Keratinocyte (primary cell): ENCODE data around the gene GSG1. TPM values are rescaled to one million over a fixed set of nuclear protein-coding genes. Genes with fewer than 3 reads are reported as not detected.

ENCODE experiments used
- DNase-seq: peaks from one replicate; pipeline ENCODE4 v3.0.0-alpha.2; 2011; ENCODE audit warnings: low read depth, missing footprints, low spot score
- FAIRE-seq: peaks from 2 replicates; lab custom pipeline; 2011; peaks lifted over from hg19 to GRCh38; lab: Jason Lieb, UNC
- H2AFZ ChIP-seq: 2 replicates; pipeline ENCODE4 v1.6.0; 2012; ENCODE audit warnings: low read length, control low read depth, inconsistent platforms; ENCODE audit not compliant: control insufficient read depth
- H3K27ac ChIP-seq: 2 replicates; pipeline ENCODE4 v1.5.1; 2011; ENCODE audit warnings: low read length; ENCODE audit not compliant: control insufficient read depth, insufficient read depth
- H3K27me3 ChIP-seq: 3 replicates; pipeline ENCODE4 v1.6.0; 2011; ENCODE audit warnings: low read length; ENCODE audit not compliant: control insufficient read depth, insufficient read depth; ENCODE audit errors: extremely low read depth
- H3K36me3 ChIP-seq, 2 experiments: 2 replicates in 1 of 2; 3 replicates in 1 of 2; pipeline ENCODE4 v1.5.1; 2011; ENCODE audit warnings: low read length in 2 of 2, mild to moderate bottlenecking in 1 of 2; ENCODE audit not compliant: control insufficient read depth in 2 of 2, insufficient read depth in 2 of 2; ENCODE audit errors: extremely low read depth in 1 of 2
- H3K4me1 ChIP-seq: 3 replicates; pipeline ENCODE4 v1.5.1; 2011; ENCODE audit warnings: low read length; ENCODE audit not compliant: control insufficient read depth, insufficient read depth; ENCODE audit errors: extremely low read depth
- H3K4me2 ChIP-seq: 3 replicates; pipeline ENCODE4 v1.6.0; 2011; ENCODE audit warnings: low read depth, low read length; ENCODE audit not compliant: control insufficient read depth, insufficient read depth; ENCODE audit errors: extremely low read depth
- H3K4me3 ChIP-seq, 3 experiments: fragments of 200-600 bp in 1 of 3; sonication (generic) in 1 of 3; 2 replicates in 2 of 3; 3 replicates in 1 of 3; pipeline ENCODE4 v1.5.1; 2011 to 2016; ENCODE audit warnings: low read length in 3 of 3, mild to moderate bottlenecking in 3 of 3, control low read depth in 2 of 3, inconsistent platforms in 1 of 3, low read depth in 1 of 3, mixed read lengths in 1 of 3, mixed run types in 1 of 3, moderate library complexity in 1 of 3; ENCODE audit not compliant: control insufficient read depth in 2 of 3, insufficient read depth in 2 of 3; ENCODE audit errors: extremely low read depth in 1 of 3
- H3K79me2 ChIP-seq: 2 replicates; pipeline ENCODE4 v1.6.0; 2012; ENCODE audit warnings: low read length; ENCODE audit not compliant: control insufficient read depth, insufficient read depth
- H3K9ac ChIP-seq: 3 replicates; pipeline ENCODE4 v1.6.0; 2011; ENCODE audit warnings: low read length; ENCODE audit not compliant: control insufficient read depth, insufficient read depth; ENCODE audit errors: extremely low read depth
- H3K9me1 ChIP-seq: 3 replicates; pipeline ENCODE4 v1.6.0; 2011; ENCODE audit warnings: low read length; ENCODE audit not compliant: control insufficient read depth, insufficient read depth; ENCODE audit errors: extremely low read depth
- H3K9me3 ChIP-seq: 2 replicates; pipeline ENCODE4 v1.5.1; 2012; ENCODE audit warnings: low read depth, low read length; ENCODE audit not compliant: control insufficient read depth
- H4K20me1 ChIP-seq: 3 replicates; pipeline ENCODE4 v1.6.0; 2011; ENCODE audit warnings: low read length; ENCODE audit not compliant: control insufficient read depth, insufficient read depth; ENCODE audit errors: extremely low read depth
- EZH2 ChIP-seq: IDR thresholded peaks from one replicate; pipeline ENCODE4 v1.6.1; 2012; ENCODE audit warnings: inconsistent platforms, mild to moderate bottlenecking, low read length, moderate library complexity
- dilution Hi-C: fragments of 300-500 bp; cut with MboI; formaldehyde crosslinking; loops from one replicate; pipeline ENCODE4 v1.7.0; 2020; ENCODE audit warnings: low sequenced_read_pairs; ENCODE audit not compliant: extremely low pct_ligation_motif_present
- polyA plus RNA-seq, 5 experiments: library from polyadenylated mRNA; depleted of rRNA in 3 of 5; stranded (reverse) in 3 of 5; stranded (forward) in 1 of 5; unstranded in 1 of 5; fragments of >200 nt; gene quantifications; 1 replicate in 1 of 5; 2 replicates in 3 of 5; 3 replicates in 1 of 5; pipeline versions ENCODE4 v1.2.1 to v1.2.3, GENCODE V29; 2011 to 2012; ENCODE audit warnings: missing spikeins in 2 of 5, low read depth in 1 of 5, low replicate concordance in 1 of 5
- TF ChIP-seq, protein P1 (sequence below), 3 experiments: IDR thresholded peaks in 1 of 3; conservative IDR thresholded peaks in 1 of 3; optimal IDR thresholded peaks in 1 of 3; 2 replicates in 2 of 3; 3 replicates in 1 of 3; pipeline versions ENCODE3 to v1.5.1; 2011; ENCODE audit warnings: low read length in 3 of 3, mild to moderate bottlenecking in 3 of 3, moderate library complexity in 2 of 3, control low read depth in 1 of 3, inconsistent platforms in 1 of 3; ENCODE audit not compliant: insufficient read depth in 2 of 3; ENCODE audit errors: extremely low read depth in 1 of 3

The GSG1 gene
- polyA plus RNA-seq, 1 donor (not counting 4 experiments of a cell fraction or from before 2014, with no cell fraction given), result 0.05 TPM

DNA sequence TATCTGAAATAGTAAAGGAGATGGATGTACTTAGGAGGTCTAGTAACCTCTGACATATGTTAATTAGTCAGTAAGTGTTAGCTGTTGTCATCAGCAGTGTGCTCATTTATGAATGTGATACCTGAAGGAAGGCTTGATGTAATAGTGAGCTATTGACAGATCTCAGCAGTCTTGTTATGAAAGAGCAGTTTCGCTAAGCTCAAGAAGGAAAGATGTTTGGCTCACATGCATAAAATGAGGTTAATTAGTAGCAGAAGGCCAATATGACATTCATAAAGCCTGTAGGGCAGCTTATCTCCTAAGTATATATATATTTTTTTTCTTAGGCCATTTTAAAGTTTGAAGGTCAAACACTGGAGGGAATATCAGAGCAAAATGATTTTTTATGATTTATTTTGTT, 56.5 kb downstream of the GSG1 start:
- no peak overlapping the region for H2AFZ ChIP-seq
- no peaks in the 10 kb centered on the region for H3K79me2 ChIP-seq
- H3K9ac ChIP-seq, result no peak overlapping the region
- peaks cover 13% of the 10 kb centered on the region for H3K4me1 ChIP-seq
- H3K36me3 ChIP-seq, result no peaks in the 10 kb centered on the region
- H3K27ac ChIP-seq, result no peak overlapping the region
- H3K4me2 ChIP-seq, result no peak overlapping the region
- no peaks in the 10 kb centered on the region for H4K20me1 ChIP-seq
- H3K27me3 ChIP-seq, result no peaks in the 10 kb centered on the region
- dilution Hi-C loops, result no loop called here
- DNase-seq, result no peak
- no peaks in the 10 kb centered on the region for H3K9me1 ChIP-seq
- TF ChIP-seq EZH2, result no peak
- TF ChIP-seq, protein P1, sequence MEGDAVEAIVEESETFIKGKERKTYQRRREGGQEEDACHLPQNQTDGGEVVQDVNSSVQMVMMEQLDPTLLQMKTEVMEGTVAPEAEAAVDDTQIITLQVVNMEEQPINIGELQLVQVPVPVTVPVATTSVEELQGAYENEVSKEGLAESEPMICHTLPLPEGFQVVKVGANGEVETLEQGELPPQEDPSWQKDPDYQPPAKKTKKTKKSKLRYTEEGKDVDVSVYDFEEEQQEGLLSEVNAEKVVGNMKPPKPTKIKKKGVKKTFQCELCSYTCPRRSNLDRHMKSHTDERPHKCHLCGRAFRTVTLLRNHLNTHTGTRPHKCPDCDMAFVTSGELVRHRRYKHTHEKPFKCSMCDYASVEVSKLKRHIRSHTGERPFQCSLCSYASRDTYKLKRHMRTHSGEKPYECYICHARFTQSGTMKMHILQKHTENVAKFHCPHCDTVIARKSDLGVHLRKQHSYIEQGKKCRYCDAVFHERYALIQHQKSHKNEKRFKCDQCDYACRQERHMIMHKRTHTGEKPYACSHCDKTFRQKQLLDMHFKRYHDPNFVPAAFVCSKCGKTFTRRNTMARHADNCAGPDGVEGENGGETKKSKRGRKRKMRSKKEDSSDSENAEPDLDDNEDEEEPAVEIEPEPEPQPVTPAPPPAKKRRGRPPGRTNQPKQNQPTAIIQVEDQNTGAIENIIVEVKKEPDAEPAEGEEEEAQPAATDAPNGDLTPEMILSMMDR (optimal IDR thresholded peaks at IDR 0.05 in 1 of 3, IDR thresholded peaks at IDR 0.05 in 1 of 3, conservative IDR thresholded peaks at IDR 0.05 in 1 of 3; ENCODE audit: extremely low read depth in 1 of 3, insufficient read depth in 2 of 3, low read length in 3 of 3), result no peak
- no peaks in the 10 kb centered on the region for H3K9me3 ChIP-seq
- H3K4me3 ChIP-seq, result no peak overlapping the region
- FAIRE-seq, result no peak

DNA sequence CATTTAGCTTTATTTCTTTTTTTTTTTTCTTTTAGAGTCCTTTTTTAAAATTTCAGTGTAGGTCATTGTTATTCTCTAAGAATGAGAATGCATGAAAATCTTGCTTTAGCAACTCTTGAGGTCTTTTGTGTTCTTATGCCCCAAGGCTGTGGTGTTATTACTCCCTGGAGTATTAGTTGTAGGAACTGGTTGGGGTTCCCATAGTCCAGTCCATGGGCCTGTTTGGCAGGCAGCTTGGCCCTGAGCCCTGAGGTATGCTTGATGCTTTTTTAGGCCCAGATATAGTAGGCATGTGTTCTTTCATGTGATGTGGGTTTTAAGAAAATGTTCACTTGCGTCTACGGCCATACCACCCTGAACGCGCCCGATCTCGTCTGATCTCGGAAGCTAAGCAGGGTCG, 57.7 kb downstream of the GSG1 start:
- Histone ChIP-seq H3K9me3 (no peaks in the 10 kb centered on the region), H3K4me2 (no peak overlapping the region), H3K27me3 (no peaks in the 10 kb centered on the region), H3K9me1 (no peaks in the 10 kb centered on the region), H3K4me3 (no peak overlapping the region), H2AFZ (no peak overlapping the region), H4K20me1 (no peaks in the 10 kb centered on the region), H3K4me1 (peaks cover 13% of the 10 kb centered on the region), H3K36me3 (no peaks in the 10 kb centered on the region), H3K27ac (no peak overlapping the region), H3K9ac (no peak overlapping the region), H3K79me2 (no peaks in the 10 kb centered on the region)
- dilution Hi-C loops, result no loop called here
- DNase-seq (no peak), FAIRE-seq (no peak)
- TF ChIP-seq, protein P1 (optimal IDR thresholded peaks at IDR 0.05 in 1 of 3, IDR thresholded peaks at IDR 0.05 in 1 of 3, conservative IDR thresholded peaks at IDR 0.05 in 1 of 3; ENCODE audit: extremely low read depth in 1 of 3, insufficient read depth in 2 of 3, low read length in 3 of 3), result no peak
- TF ChIP-seq EZH2, result no peak
